ENCODE data around the gene BAIAP2L2.
"Not testable (repeated sequence)": the region's sequence is repeated elsewhere in the genome, so short reads cannot be mapped to it uniquely, and the experiment has no call there.

The BAIAP2L2 gene

GRCh38 chr22:38127869-38128268 lies 17.4 kb upstream of the BAIAP2L2 start:
- no peak for DNase-seq (ENCODE audit: low read depth)

DNA sequence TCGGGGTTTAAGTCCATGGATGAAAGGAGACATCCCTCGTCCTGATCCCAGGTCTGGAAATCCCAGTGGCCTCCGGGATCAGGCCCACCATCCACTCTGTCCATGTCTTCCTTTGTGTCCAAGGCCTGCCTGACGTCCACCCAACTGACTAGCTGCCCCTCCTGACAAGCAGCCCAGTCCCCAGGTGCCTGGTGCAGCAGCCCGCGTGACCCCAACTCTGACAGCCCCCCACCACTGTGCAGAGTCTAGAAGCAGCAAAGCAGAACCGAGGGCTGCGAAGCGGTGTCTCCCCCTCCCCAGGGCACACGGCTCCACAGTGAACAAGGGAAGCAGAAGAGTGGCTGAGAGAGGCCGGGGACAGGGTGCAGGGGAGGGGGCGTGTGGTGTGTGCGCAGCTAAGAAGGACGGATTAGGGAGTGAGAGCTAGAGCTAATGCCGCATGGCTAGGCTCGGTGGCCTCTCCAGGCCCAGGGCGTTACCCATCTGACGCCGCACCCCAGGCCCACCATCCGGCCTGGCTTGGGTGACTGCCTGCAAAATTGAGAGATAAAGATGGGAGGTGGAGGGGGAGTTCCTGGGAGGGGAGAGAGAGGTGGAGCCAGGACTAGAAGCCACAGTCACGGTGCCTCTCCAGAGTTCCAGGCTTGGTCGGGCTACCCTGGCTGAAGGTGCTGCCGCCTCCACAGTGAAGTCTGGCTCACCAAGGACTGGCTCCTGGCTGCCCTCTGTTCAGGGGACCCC lies 16.6 kb upstream of the BAIAP2L2 start:
- DNase-seq (ENCODE audit: low read depth): no peak

DNA sequence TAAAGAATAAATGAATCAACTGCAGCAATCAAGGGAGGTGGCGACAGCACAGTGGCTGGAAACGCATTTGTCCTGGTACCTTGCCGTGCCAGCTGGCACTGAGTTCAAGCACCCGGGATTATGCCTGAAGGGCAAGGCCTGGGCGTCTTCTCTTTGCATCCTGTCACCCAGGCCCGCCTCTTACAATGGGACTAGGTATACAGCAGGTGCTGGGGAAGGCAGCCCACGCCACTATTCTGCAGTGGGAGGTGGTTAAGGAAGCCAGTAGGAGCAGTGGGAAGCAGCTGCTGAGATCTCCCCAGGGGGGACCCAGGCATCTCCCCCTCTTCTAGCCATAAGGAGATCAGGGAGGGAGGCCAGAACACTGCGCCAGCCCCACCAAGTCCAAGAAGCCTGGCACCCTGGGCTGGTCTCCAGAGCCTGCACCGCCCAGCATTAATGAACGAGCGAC lies 15.3 kb upstream of the BAIAP2L2 start:
- DNase-seq (ENCODE audit: low read depth): no peak

DNA sequence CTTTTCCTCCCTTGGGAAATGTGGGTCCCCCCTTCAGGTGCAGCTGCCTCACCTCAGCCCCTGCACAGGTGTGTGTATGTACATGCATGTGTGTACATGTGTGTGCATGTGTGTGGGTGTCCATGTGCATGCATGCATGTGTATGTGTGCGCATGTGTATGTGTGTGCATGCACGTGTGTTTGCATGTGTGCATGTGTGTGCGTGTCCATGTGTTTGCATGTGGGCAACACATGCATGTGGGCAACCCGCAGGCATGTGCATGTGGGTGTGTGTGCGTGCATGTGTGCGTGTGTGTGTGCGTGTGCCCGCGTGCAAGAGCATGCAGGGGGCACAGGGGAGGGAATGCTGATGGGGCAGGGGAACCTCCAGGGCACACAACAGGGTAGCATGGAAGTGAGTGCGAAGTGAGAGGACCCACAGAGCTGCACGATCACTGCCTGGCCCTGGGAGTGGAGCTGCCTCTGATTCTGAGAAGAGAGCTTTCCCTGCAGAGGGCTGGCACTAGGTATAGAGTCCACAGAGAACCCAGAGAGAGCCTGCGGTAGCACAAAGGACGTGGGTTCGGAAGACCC lies 14.6 kb upstream of the BAIAP2L2 start:
- DNase-seq (ENCODE audit: low read depth): no peak

GRCh38 chr22:38124236-38124974 lies 13.9 kb upstream of the BAIAP2L2 start:
- no peak for DNase-seq (ENCODE audit: low read depth)

DNA sequence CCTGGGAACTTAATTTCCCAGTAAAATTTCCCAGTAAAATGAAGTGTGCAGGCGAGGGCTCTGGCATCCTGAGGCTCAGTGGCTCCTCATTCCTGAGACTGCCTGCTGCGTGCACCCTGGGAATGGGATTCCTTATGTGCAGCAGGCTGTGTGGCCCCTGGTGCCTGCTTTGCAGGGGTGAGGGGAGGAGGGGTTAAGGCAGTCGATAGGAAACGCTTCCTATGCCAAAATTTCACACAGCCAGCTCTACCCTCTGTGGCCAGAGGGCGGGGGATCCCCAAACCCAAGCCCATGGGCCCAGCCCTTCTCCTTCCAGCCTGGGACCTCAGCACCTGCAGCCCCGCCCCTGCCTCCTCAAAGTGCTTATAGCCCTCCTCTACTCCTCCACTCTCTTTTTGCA lies 12.1 kb upstream of the BAIAP2L2 start:
- DNase-seq (ENCODE audit: low read depth): no peak

- no peak for DNase-seq (ENCODE audit: low read depth)
Observed at GRCh38 chr22:38120359-38121110, 10.1 kb upstream of the BAIAP2L2 start.

GRCh38 chr22:38118747-38119146 lies 8.3 kb upstream of the BAIAP2L2 start:
- not testable (repeated sequence) for DNase-seq (ENCODE audit: low read depth)

DNA sequence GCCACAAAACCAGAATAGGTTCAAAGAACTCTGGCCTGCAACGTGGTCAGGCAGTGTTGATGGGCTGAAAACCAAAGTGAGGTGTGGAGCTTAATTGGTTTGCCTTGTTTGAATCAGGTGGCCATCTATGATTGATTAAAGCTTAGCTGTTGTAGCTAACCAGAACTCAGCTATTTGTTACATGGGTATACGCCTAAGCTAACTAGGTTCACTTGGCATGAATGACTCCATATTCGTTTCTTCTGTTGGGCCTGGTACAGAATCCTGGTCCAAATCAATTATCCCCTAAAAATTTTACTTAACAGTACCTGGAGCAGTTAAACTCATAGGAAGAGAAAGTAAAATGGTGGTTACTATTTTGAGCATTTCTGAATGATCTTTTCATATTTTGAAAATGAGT lies 7.7 kb upstream of the BAIAP2L2 start:
- no peak for DNase-seq (ENCODE audit: low read depth)

DNA sequence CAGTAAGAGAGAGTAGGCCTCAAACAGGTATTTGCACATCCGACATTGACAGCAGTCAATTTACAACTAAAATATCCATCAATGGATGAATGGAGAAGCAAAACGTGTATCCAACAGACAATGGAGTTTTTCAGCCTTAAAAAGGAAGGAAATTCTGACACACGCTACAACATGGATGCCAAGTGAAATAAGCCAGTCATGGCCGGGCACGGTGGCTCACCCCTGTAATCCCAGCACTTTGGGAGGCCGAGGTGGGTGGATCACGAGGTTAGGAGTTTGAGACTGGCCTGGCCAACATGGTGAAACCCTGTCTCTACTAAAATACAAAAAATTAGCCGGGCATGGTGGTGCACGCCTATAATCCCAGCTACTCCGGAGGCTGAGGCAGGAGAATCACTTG lies 7.1 kb upstream of the BAIAP2L2 start:
- DNase-seq (ENCODE audit: low read depth): not testable (repeated sequence)

- no peak for DNase-seq (ENCODE audit: low read depth)
Observed at GRCh38 chr22:38115423-38116205, 5.1 kb upstream of the BAIAP2L2 start.

DNA sequence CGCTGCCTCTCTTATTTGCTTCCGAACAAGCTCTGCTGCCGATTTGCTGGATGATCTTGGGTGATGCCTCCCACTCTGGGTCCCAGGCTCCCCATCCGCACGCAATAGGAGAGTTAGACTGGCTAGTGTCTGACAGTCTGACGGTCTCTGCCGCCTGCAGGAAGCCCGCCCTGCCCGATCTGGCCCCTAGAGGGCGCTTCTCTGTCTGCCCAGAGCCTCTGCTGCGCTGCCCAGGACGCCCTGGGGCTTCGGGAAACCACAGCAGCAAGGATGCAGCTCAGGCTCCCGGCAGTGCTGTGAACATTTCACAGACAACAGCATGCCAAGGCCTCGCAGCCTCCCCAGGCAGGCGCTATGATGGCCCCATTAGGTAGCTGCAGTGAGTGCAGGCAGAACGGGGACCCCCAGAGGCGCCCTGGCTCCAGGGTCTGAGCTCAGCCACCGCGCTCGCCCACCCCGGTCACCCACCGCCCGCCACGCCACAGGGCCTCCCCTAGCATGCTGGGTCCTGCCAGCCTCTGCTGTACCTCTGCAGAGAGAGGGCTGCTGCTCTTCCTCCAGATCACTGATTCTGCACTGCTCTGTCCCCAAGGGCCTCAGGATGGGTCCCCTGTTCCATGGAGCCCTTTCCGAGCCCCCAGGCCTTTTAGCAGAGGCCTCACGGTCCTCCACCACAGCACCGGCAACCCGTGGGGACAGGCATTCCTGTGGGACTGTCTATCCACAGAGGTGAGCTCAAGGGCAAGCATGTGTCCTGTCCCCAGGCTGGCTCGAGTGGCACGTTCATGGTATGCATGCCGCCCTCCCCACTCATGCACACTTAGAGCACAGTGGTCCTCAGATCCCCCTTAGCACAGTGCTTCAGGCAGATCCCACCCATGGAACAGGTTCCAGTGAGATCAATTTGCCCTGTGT lies 4.3 kb upstream of the BAIAP2L2 start:
- peak; percentile 68 for DNase-seq (ENCODE audit: low read depth)

- no peak for DNase-seq (ENCODE audit: low read depth)
Observed at GRCh38 chr22:38112381-38112780, 1.9 kb upstream of the BAIAP2L2 start.

- no peak for DNase-seq (ENCODE audit: low read depth)
Observed at GRCh38 chr22:38111925-38112355, 1.5 kb upstream of the BAIAP2L2 start.

- no peak for DNase-seq (ENCODE audit: low read depth)
Observed at GRCh38 chr22:38110863-38111852, 674 bp upstream of the BAIAP2L2 start.

GRCh38 chr22:38109371-38110001 lies 998 bp downstream of the BAIAP2L2 start:
- DNase-seq (ENCODE audit: low read depth): no peak

- no peak for DNase-seq (ENCODE audit: low read depth)
Observed at GRCh38 chr22:38108561-38109319, 1.7 kb downstream of the BAIAP2L2 start.
